Right lung (tissue), 5 donors: ENCODE results near the gene PTGDS. TPM values are rescaled to one million over a fixed set of nuclear protein-coding genes. Genes with fewer than 3 reads are reported as not detected.

Source experiments
- DNase-seq, 2 donors: peaks; one replicate each; pipeline ENCODE4 v3.0.0-alpha.2; 2013
- polyA plus RNA-seq, 5 donors: library from polyadenylated mRNA; unstranded; fragments of 120-200 nt; gene quantifications; one replicate each; pipeline versions ENCODE4 v1.2.1 to v1.2.3, GENCODE V29; 2013; ENCODE audit warnings: inconsistent platforms in 1 of 5, low replicate concordance in 1 of 5; ENCODE audit not compliant: insufficient read length in 5 of 5, insufficient read depth in 1 of 5

Gene PTGDS
- polyA plus RNA-seq, 5 donors = 21.1 to 66.2 (median 29.6) TPM

DNA sequence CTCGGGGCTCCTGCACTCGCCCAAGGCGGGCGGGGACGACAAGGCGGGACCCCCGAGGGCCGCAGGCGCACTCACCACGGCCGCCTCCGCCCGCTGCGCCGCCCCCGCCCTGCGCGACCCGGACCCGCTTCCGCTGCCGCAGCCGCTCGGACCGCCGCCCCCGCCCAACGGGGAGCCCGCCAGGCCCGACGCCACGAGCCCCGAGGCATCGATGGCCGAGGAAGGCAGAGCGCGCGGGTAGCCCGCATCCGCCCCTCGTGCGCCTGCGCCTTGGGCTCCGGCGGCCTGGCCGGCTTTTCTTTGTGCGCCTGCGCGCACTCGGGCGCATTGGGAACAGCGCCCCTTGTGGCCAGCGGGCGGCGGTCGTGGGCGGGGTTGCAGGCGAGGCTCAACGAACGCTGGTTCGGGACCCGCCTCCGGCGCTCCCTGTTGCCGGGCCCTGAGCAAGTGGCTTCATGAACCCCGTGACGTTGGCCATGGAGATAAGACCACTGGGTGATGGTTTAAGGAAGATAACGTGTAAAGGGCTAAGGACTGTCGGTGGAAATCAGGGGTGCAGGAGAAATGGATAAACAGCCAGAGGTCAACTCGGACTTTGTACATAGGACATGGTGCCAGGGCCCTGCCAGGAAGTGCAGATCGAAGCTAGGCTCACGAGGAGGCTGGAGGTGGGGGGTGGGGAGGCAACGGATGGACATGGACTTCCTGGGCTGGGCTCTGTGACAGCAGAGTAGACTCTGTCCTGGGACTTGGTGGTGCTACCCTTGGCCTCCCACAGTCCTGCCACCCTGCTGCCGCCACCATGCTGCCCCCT is 32.6 kb upstream of the PTGDS start, which contains the start of the genes C8G and FBXW5:
C8G (plus strand) TSS at position 725 of the 814 bp plus-strand sequence; CDS start at position 803, 78 bp downstream.
FBXW5 (minus strand) TSS at position 220 of the 814 bp plus-strand sequence. CDS start 655 bp downstream, outside the sequence.
- DNase-seq = peak; percentile 96

DNA sequence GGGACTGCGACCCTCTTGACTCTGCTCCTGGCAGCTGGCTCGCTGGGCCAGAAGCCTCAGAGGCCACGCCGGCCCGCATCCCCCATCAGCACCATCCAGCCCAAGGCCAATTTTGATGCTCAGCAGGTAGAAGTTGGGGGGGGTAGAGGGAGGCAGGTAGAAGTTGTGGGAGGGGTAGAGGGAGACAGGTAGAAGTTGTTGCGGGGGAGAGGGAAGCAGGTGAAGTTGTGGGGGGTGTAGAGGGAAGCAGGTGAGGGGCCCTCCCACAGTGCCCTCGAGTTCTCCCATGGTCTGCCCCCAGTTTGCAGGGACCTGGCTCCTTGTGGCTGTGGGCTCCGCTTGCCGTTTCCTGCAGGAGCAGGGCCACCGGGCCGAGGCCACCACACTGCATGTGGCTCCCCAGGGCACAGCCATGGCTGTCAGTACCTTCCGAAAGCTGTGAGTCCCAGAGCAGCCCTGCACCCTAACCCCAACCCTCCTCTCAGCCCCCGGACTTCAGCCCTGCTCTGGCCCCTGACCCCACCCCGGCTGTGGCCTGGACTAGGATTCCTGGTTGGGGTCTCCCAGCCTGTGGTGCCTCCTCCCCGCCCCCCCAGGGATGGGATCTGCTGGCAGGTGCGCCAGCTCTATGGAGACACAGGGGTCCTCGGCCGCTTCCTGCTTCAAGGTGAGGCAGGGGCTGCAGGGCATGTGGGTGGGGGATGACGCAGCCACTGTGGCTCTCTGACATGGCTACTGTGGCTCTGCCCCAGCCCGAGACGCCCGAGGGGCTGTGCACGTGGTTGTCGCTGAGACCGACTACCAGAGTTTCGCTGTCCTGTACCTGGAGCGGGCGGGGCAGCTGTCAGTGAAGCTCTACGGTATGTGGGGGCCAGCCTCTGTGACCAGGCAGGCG is 31.7 kb upstream of the PTGDS start:
- no peak for DNase-seq

DNA sequence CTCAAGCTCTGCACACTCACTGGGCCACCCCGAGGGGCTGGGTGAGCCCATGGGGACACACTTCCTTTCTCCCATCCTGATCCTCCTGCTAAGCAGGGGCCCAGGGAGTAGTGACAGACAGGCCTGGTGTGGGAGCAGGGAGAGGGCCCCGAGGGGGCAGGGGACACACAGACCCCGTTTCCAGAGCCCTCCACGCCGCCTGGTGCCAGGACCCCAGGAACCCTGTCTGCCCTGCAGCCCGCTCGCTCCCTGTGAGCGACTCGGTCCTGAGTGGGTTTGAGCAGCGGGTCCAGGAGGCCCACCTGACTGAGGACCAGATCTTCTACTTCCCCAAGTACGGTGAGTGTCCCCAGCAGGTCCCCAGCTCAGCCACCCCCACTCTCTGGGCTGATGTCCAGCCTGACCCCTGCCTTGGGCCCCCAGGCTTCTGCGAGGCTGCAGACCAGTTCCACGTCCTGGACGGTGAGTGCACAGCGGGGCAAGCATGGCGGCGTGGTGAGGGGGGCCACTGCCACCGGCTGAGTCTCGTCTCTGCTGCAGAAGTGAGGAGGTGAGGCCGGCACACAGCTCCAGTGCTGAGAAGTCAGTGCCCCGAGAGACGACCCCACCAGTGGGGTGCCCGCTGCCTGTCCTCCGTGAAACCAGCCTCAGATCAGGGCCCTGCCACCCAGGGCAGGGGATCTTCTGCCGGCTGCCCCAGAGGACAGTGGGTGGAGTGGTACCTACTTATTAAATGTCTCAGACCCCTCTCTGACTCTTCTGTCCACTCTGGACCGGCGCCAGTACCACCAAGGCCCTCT is 30.9 kb upstream of the PTGDS start:
- no peak for DNase-seq

- no peak for DNase-seq
These were observed 30.0 kb upstream of the PTGDS start for GRCh38 chr9:136947028-136947891.

- peak in 1 of 2 donors; percentile 32 for DNase-seq
These were observed 29.3 kb upstream of the PTGDS start for GRCh38 chr9:136947955-136948510.

- no peak for DNase-seq
These were observed 28.0 kb upstream of the PTGDS start for GRCh38 chr9:136949239-136949816.

- DNase-seq = peak; percentile 86 to 88
These were observed 27.3 kb upstream of the PTGDS start for GRCh38 chr9:136949817-136950655.

DNA sequence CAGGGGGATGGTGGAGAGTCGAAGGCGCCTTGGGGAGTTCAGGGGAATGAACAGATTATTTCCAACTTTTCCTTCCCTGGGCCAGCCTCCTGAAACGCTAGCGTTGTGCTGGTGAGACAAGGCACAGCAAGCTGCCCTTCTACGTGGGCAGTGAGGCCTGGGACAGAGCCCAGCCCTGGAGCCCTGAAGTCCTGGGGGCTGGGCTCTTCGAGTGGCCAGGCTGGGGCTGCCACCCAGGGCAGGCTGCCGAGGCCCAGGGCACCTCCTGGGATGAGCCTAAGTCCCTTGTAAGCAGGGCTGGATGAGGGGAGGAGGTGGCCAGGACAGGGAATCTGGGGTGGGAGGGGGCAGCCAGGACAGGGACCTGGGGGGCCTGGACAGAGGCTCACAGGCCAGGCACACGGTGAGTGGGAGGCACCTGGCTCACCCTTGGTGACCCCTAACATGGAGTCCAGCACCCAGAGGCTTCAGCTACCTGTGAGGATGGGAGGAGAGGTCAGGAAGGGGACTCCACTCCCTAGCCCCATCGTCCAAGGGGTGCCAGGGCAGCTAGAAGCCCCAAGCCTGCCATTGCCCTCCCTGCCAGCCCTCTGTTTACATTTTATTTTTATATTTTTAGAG is 26.5 kb upstream of the PTGDS start:
- DNase-seq = no peak

DNA sequence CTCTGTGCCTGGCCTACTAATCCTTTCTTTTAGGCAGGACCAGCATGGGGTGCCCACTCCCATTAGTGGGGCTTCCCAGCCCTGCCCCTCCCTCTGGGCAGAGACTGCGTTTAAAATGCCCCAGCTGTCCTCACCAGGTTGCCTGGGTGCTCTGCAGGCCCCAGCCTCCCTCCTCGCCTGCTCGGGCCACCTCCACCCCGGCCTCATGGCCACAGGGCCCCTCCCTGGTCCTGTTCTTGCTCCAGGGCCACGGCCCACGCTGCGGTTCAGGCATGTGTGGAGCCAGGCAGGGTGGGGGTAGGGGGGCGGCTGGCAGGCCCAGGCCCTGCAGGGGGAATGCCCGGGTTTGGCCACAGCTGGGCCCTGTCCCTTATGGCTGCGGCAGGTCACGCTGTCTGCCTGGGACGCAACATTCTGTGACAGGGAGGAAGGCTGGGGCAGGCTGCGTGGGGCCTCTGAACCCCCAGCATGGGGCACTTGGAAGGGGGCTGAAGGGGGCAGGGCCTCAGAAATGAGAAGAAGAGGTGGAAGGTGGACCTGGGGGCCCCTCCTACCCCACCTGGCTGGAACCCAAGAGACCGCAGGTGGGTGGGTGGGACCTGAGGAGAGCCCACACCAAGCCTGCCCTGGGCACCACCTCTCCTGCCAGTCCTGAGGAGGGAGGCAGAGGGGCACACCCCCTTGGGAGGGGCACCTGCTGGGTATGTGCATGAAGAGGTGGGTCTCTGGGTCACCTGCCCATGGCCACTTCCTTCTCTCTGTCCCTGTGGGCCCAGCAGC is 25.6 kb upstream of the PTGDS start, which contains the start of gene LCN12:
LCN12 (plus strand) TSS at position 733 of the 780 bp plus-strand sequence. CDS start 55 bp downstream, outside the sequence.
- DNase-seq = peak in 1 of 2 donors; percentile 47

GRCh38 chr9:136952321-136952850 is 24.9 kb upstream of the PTGDS start:
- no peak for DNase-seq

DNA sequence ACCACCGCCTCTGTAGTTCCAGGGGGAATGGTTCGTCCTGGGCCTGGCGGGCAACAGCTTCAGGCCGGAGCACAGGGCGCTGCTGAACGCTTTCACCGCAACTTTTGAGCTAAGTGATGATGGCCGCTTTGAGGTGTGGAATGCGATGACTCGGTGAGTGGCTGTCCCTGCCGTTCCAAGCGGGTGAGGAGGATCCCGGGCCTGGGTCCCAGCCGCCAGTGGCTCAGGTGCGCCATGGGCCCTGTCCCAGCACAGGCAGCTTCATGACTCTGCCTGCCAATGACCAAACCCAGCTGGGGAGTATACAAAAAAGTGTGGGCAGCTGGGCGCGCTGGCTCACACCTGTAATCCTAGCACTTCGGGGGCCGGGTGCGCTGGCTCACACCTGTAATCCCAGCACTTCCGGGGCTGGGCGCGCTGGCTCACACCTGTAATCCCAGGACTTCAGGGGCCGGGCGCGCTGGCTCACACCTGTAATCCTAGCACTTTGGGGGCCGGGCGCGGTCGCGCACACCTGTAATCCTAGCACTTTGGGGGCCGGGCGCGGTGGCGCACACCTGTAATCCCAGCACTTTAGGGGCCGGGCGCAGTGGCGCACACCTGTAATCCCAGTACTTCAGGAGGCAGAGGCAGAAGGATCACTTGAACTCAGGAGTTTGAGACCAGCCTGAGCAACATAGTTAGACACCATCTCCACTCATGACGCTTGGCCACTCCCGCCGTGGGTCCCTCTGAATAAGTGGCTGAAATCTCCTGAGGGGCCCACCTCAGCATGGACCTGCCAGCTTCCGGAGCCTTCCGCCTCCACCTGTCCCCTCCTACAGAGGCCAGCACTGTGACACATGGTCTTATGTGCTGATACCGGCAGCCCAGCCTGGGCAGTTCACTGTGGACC is 24.2 kb upstream of the PTGDS start:
- no peak for DNase-seq

GRCh38 chr9:136953771-136954269 is 23.5 kb upstream of the PTGDS start:
- DNase-seq = no peak

DNA sequence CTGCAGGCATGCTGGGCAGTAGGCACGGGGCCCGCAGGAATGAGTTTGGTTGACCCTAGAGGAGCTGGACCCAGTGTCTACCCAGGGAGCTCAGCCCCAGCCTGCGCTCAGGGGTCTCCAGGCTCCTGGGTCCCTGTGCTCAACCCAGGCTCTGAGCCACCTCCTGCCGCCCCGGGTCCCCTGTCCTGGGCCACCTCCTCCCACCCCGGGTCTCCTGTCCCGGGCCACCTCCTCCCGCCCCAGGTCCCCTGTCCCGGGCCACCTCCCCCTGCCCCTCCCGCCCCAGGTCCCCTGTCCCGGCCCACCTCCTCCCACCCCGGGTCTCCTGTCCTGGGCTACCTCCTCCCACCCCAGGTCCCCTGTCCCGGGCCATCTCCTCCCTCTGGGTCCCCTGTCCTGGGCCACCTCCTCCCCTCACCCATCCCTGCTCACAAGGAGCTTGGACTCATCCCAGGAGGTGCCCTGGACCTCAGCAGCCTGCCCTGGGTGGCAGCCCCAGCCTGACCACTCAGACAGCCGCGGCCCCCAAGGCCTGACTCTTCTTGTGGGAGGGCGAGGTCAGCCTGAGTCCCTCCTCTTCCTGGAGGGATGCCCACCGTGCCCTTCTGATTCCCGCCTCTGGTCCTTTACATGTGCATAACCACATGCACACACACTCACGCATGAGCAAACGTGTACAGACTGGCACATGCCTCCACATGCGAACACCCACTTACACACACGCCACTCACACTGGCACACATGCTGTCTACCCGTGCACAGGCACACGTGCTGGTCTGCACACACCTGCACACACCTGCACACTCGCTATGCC is 22.8 kb upstream of the PTGDS start:
- DNase-seq = no peak

GRCh38 chr9:136955202-136955942 is 21.9 kb upstream of the PTGDS start:
- no peak for DNase-seq
